Pons (tissue), 1 donor: ENCODE results near the gene ARNT2.
A peak's percentile ranks its signal among the peaks of the same experiment; 100 is the strongest.

Experiments
- DNase-seq: peaks from one replicate; pipeline ENCODE4 v3.0.0-alpha.2; 2016; ENCODE audit warnings: low spot score

ARNT2 gene

DNA sequence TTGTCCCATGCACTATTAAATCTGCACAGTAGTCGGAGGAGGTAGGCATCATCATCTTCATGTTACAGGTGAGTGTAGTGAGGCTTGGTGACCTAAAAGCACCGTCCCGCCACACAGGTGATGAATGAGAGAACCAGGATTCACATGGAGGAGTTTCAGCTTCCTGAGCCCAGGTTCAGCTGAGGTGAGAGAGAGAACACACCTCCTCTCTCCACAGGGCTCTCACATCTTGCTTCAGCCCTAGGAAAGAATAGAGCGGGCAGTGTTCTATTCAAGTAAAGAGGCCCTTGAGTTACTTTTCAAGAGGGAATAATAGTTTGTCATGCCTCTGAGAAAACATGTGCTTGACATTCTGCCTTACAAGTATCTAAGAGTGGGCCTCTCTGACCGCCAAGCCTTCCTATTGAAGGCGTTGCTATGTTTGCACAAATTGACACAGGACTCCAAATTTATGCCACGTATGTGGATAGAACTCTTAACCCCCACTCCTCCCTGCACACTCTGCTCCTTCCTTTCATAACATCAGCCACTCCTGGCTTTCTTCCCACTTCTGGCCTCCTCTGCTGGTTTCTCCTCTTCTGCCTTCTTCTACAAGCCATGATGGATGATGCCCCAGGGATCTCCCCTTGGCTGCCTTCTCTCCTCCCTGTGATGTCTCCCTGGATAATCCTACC is 152.6 kb downstream of the ARNT2 start:
- no peak for DNase-seq

- DNase-seq = no peak
These were observed 153.5 kb downstream of the ARNT2 start for GRCh38 chr15:80557441-80558234.

DNA sequence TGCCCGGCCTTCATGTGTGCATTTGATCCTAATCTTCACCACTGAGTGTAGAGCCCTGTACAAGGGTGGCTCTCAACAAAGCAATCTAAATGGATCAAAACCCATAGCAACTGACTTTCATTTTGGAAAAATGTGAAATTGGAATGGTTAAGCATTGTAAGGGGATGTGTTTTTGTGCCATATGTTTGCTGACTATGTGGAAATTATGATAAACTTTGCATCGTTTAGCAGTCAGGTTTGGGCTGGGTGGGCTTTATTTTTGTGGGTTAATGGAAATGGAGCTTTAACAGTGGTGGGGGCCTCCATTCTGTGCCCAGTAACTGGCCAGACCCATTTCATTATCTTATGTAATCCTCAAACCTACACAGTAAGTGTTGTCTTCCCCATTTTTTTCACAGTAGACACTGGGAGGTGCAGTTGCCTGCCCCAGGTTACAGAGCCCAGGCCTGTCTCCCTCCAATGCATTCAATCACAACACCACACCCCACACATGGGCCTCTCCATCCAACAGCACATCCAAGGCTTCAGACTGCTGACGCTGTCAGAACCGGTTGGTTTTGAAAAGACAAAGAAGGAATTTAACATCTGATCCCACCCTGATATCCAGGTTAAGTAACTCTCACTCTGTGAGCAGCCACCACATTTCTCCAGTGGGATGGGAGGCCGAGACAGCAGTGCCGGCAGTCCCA is 154.6 kb downstream of the ARNT2 start:
- no peak for DNase-seq

- DNase-seq = no peak
These were observed 155.1 kb downstream of the ARNT2 start for GRCh38 chr15:80559320-80559693.

GRCh38 chr15:80559761-80560160 is 155.6 kb downstream of the ARNT2 start:
- DNase-seq = no peak

GRCh38 chr15:80560601-80561400 is 156.6 kb downstream of the ARNT2 start:
- no peak for DNase-seq

- DNase-seq = no peak
These were observed 157.3 kb downstream of the ARNT2 start for GRCh38 chr15:80561500-80561899.

DNA sequence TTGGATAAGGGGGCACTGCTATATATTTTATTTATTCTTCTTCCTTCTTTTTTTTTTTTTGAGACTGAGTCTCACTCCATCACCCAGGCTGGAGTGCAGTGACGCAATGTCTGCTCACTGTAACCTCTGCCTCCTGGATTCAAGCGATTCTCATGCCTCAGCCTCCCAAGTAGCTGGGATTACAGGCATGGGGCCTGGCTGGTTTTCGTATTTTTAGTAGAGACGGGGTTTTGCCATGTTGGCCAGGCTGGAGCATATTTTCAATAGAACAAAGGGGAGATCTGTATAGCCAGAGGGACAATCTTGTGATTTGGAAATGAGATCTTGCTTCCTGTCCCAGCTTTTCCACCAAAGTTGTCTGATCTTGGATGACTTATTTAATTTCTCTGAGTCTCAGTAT is 157.9 kb downstream of the ARNT2 start:
- no peak for DNase-seq

DNA sequence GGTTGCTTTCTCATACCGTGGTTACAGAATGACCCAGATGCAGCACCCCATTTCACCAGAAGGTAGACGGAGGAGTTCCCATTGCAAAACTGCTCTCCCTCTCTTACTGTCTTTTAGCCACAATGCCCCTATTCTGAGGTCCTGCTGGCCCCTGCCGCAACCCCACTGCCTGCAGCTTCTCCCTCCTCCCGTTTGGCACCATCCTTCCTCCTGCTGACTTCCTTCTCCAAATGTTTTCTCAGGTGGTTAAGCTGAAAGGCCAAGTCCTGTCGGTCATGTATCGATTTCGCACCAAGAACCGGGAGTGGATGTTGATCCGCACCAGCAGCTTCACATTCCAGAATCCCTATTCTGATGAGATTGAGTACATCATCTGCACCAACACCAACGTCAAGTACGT is 158.7 kb downstream of the ARNT2 start:
- no peak for DNase-seq

DNA sequence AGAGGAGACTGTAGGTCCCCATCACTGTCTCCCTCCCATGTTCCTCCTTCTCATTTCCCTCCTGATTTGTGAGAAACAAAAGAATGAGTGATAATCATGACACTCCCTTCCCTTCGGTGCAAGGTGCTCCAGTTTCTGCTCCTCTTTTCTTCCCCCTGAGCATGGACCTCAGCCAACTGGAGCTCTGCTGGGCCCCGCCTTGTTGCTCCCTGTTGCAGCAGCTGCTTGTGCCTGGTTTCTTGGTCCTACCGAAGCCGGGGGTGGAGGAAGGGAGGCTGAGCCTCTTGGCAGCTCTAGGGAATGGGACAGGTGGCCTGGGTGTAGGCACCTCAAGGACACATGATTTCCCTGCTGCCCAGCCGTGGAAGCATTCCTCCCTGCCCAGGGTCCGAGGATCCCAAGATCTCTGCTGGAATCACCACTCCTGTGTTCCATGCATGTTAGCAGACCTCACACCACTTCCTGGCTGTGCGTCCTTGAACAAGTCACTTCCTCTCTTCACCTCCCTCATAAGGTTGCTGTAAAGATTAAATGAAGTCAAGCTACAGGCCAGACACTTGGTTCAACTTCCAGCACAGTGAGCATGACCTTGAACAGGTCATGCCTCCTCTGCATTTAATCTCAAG is 159.3 kb downstream of the ARNT2 start:
- DNase-seq = no peak

GRCh38 chr15:80564056-80564455 is 159.9 kb downstream of the ARNT2 start:
- DNase-seq = no peak

- no peak for DNase-seq
These were observed 161.2 kb downstream of the ARNT2 start for GRCh38 chr15:80565398-80565797.

DNA sequence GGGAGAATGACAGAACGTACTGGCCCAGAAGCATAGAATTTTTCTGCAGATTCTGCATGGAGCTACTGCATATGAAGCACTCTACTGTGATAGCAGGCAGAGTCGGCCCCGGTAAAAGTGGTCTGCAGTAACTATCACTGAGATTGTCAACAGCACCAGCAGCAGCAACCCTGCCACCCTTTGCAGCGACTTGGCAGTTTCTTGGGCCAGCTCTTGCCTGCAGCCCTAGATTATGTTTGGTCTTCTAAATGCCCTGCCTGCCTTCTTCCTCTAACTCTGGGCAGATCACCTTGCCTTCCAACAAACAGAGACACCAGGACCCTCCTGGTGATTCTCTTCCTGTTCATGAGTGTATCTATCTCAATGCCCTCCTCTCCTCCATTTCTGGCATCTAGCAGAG is 161.8 kb downstream of the ARNT2 start:
- no peak for DNase-seq

DNA sequence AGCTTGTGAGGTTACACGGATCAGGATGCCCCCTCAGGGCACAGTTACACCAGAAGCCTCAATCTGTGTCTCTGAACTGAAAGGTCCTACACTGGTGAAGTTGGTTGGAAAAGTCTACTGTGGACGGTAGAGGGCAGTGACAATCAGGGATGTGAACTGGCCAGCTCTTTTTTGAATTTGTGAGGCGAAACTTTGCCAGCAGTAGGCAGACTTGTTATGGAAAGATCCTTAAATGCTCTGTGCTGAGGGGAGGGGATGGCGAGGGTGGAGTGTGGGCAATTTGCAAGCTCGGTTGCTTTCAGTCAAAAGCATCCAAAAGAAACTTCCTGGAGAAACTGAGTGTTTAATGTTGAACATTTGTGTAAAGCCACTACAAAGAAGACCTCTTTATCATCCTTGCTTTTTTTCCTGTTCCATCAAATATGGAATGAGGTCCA is 163.6 kb downstream of the ARNT2 start:
- DNase-seq = peak; percentile 83

- no peak for DNase-seq
These were observed 164.1 kb downstream of the ARNT2 start for GRCh38 chr15:80568298-80568697.

GRCh38 chr15:80568876-80569605 is 164.9 kb downstream of the ARNT2 start:
- no peak for DNase-seq

GRCh38 chr15:80569656-80570055 is 165.5 kb downstream of the ARNT2 start:
- no peak for DNase-seq

DNA sequence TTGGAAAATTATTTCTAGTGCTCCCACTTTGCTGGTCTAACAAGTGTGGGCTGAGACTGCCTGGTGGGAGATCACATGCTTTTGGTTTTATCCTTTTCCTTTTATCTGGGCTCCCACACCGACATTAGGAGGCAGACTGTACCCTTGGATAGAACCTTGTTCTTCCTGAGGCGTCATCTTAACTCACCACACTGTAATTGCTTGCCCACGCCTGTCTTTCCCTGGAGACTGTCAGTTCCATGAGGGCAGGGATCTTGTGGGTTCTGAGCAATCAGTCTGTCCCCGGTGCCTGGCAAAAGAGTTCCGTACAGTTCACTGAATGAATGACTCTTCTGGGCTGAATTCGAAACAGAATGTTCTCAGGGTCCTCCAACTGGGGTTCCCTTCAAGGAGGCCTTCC is 166.4 kb downstream of the ARNT2 start:
- DNase-seq = no peak

DNA sequence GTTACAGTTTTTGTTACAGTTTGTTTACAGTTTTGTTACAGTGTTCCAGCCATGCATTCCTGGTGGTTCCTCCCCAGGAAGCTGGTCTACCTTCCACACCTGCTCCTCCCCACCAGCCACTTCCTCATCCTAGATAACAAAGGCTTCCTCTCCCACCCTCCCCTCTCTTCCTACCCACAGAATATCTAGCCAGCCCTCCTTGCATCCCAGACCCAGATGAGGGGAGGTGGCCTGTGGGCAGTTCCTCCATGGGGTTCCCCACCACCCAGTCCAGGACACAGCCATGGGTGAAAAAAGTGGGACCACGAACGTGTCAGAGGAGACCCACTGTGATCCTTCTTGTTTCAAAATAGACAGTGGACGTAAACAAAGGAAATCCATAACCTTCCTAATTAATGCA is 168.2 kb downstream of the ARNT2 start:
- DNase-seq = no peak

DNA sequence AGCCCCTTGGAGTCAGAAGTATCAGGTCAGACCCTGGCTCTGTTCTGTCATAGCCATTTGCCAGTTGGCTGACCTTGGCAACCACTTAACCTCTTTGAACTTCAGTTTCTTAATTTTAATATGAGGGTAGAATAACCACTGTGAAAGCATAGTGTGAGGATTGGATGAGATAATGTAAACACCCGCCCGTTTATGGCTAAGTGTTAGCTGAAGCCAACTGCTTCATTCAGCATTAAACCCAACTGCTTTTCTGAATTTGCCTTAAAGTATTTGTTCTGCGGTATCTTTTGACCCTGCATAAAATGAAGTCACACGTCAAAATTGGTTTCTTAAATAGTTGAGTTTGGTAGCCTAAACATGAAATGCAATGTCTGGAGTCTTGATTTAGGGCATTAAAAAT is 169.4 kb downstream of the ARNT2 start:
- no peak for DNase-seq

GRCh38 chr15:80574590-80574989 is 170.4 kb downstream of the ARNT2 start:
- no peak for DNase-seq
